ENCODE results near the gene DDOST.

Gene DDOST

DNA sequence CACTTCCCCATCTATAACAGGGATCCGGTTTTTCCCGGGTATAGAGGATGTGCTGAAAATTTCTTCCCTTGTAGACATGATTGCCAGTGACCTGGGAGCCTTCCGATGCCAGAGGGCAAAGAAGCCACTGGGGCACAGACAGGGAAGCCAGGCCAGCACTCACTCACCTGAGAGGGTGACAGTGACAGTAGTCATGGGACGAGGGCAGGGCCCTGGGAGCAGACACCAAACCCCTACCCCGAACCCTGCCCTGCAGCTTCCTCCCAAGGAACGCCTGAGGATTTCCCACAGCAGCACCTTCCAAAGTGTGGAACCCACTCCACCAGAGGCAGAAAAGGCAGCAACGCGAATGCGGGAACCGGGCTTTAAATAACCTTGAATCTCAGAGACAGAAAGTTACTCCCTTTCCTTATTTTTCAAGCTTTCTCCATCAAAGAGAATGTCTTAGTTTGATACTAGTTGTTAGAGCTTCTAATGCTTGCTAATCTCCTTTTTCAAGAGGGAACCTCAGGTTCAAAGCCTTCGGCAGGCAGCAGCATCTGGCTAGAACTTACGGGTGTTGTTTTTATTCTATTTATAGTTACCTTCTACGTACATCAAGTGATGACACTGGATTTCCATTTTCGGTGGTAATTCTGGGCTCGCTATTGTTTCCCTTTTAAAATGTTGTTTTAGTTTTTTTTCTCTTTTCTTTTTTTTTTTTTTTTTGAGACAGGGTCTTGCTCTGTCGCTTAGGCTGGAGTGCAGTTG, 2.8 kb downstream of the DDOST start:
- TF ChIP-seq, protein P1, sequence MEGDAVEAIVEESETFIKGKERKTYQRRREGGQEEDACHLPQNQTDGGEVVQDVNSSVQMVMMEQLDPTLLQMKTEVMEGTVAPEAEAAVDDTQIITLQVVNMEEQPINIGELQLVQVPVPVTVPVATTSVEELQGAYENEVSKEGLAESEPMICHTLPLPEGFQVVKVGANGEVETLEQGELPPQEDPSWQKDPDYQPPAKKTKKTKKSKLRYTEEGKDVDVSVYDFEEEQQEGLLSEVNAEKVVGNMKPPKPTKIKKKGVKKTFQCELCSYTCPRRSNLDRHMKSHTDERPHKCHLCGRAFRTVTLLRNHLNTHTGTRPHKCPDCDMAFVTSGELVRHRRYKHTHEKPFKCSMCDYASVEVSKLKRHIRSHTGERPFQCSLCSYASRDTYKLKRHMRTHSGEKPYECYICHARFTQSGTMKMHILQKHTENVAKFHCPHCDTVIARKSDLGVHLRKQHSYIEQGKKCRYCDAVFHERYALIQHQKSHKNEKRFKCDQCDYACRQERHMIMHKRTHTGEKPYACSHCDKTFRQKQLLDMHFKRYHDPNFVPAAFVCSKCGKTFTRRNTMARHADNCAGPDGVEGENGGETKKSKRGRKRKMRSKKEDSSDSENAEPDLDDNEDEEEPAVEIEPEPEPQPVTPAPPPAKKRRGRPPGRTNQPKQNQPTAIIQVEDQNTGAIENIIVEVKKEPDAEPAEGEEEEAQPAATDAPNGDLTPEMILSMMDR (IDR thresholded peaks at IDR 0.05; ENCODE audit: low read depth, low read length): no peak
- no peaks in the 10 kb centered on the region for H3K27me3 ChIP-seq (ENCODE audit: insufficient read depth, low read depth, severe bottlenecking)
- H3K36me3 ChIP-seq: peaks cover 62% of the 10 kb centered on the region
- H3K4me3 ChIP-seq (ENCODE audit: low read depth, low read length): no peak overlapping the region
- no peaks in the 10 kb centered on the region for H3K9me3 ChIP-seq (ENCODE audit: severe bottlenecking)
- no peak overlapping the region for H3K27ac ChIP-seq
- DNase-seq: no peak

DNA sequence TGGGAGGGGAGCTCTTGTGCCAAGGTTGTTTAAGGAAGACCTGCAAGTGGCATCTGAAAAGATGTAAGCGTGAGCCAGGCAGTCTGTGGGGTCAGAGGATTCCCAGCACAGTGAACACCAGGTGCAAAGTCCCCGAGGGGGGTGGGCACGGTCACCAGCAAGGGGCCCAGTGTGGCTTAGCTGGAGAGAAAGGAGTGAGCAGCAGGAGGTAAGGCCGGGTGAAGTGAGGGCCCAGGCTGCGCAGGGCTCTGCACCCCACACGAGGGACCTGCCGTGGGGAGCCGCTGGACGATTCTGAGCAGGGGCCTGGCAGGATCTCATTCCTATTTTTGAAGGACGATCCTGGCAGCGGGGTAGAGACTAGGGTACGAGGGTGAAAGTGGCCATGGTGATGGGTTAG, 4.1 kb downstream of the DDOST start:
- H3K9me3 ChIP-seq (ENCODE audit: severe bottlenecking): no peaks in the 10 kb centered on the region
- H3K27ac ChIP-seq: no peak overlapping the region
- peaks cover 75% of the 10 kb centered on the region for H3K36me3 ChIP-seq
- no peak for DNase-seq
- H3K27me3 ChIP-seq (ENCODE audit: insufficient read depth, low read depth, severe bottlenecking): no peaks in the 10 kb centered on the region
- TF ChIP-seq, protein P1 (IDR thresholded peaks at IDR 0.05; ENCODE audit: low read depth, low read length): no peak
- H3K4me3 ChIP-seq (ENCODE audit: low read depth, low read length): no peak overlapping the region

DNA sequence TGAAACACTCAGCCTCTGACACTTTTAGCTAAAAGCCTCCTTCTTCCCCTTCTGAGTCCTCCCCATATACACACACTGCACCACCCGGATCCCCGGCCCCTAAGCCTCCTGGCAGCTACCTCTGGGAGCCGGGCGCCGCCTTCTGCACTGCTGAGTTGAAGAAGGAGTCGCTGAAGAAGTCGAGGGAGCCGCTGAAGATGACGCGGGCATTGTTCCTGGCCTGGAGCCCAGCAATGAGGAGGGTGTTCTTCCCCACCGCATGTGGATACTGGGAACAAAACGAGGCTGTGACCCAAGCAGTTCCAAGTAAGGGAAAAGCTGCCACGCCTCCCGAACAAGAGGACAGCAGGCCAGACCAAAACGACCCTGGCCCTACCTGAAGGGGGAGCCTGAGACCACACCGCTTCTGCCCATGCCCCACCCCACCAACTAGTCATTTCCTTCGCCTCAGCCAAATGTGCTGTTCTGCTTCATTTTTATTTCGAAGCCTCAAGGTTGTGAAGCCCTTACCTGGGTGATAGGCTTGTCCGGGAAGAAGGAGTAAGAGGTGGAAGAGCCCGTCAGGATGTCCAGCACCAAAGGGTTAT, 7.0 kb downstream of the DDOST start:
- no peaks in the 10 kb centered on the region for H3K9me3 ChIP-seq (ENCODE audit: severe bottlenecking)
- H3K4me3 ChIP-seq (ENCODE audit: low read depth, low read length): no peak overlapping the region
- TF ChIP-seq, protein P1 (IDR thresholded peaks at IDR 0.05; ENCODE audit: low read depth, low read length): peak; percentile 38; the same call in 1 of the 2 replicates
- peaks cover 86% of the 10 kb centered on the region for H3K36me3 ChIP-seq
- no peak for DNase-seq
- no peaks in the 10 kb centered on the region for H3K27me3 ChIP-seq (ENCODE audit: insufficient read depth, low read depth, severe bottlenecking)
- no peak overlapping the region for H3K27ac ChIP-seq

DNA sequence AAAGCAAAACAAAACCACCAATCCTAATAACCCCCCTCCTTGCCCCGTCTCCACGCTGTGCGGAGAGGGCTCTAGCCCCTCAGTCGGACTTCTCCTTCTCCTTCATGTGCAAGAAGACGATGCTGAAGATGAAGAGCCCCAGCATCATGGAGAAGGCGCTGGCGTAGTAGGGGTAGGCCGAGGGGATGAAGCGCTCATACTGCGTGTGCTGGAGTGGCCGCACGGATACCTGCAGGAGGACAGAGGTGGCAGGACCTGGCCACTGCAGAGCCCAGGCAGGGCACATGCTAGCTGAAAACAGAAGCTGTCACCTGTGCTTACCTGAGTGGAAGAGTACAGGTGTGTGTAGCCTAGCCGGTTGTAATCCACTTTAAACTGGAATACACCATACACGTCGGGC, 8.9 kb downstream of the DDOST start:
- DNase-seq: no peak
- Histone ChIP-seq H3K4me3 (ENCODE audit: low read depth, low read length) (no peak overlapping the region), H3K27me3 (ENCODE audit: insufficient read depth, low read depth, severe bottlenecking) (no peaks in the 10 kb centered on the region), H3K36me3 (peaks cover 87% of the 10 kb centered on the region), H3K9me3 (ENCODE audit: severe bottlenecking) (no peaks in the 10 kb centered on the region), H3K27ac (no peak overlapping the region)
- TF ChIP-seq, protein P1 (IDR thresholded peaks at IDR 0.05; ENCODE audit: low read depth, low read length): no peak

DNA sequence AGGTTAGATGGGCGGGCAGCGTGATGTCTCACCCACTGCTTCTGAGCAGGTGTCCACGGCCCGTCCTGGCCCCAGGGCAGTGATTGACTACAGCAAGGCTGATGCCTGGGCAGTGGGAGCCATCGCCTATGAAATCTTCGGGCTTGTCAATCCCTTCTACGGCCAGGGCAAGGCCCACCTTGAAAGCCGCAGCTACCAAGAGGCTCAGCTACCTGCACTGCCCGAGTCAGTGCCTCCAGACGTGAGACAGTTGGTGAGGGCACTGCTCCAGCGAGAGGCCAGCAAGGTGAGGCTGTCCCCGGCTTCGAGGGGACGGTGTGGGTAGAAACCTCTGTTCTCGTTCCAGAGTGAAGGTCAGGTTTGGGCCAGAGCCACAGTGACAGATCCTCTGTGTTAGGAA, 12.2 kb downstream of the DDOST start:
- Histone ChIP-seq H3K4me3 (ENCODE audit: low read depth, low read length) (no peak overlapping the region), H3K36me3 (peaks cover 55% of the 10 kb centered on the region), H3K9me3 (ENCODE audit: severe bottlenecking) (no peaks in the 10 kb centered on the region), H3K27me3 (ENCODE audit: insufficient read depth, low read depth, severe bottlenecking) (no peaks in the 10 kb centered on the region), H3K27ac (no peak overlapping the region)
- TF ChIP-seq, protein P1 (IDR thresholded peaks at IDR 0.05; ENCODE audit: low read depth, low read length): no peak
- DNase-seq: no peak

Measured in WERI-Rb-1 (cell line).